ENCODE results near the gene CYP17A1. TPM values are rescaled to one million over a fixed set of nuclear protein-coding genes. Genes with fewer than 3 reads are reported as not detected.
A peak's percentile ranks its signal among the peaks of the same experiment; 100 is the strongest.
"Not testable (repeated sequence)": the region's sequence is repeated elsewhere in the genome, so short reads cannot be mapped to it uniquely, and the experiment has no call there.

CYP17A1 gene
- total and polyA plus RNA-seq, 12 donors = 0.14 to 0.16 (median 0.15) TPM; not detected in 9

- Histone ChIP-seq H3K36me3 (peaks cover 0 to 57% (median 8%) of the 10 kb centered on the region in 9 donors), H3K4me1 (peaks cover 0 to 19% (median 9%) of the 10 kb centered on the region in 9 donors), H3K27me3 (peaks cover 0 to 19% (median 0%) of the 10 kb centered on the region in 7 donors), H3K4me3 (no peak overlapping the region), H3K9me3 (no peaks in the 10 kb centered on the region), H3K27ac (no peak overlapping the region)
- no peak for DNase-seq
- WGBS, 2 donors = 97 to 98% methylated on average over 3 of the region's 3 CpGs
- intact Hi-C loops (cut with DNase I) = no loop called here
- ATAC-seq = no peak
- no peak for TF ChIP-seq CTCF (IDR thresholded peaks at IDR 0.05)
Measured at GRCh38 chr10:102865620-102866019, 28.4 kb upstream of the CYP17A1 start.

GRCh38 chr10:102863660-102864059 is 26.4 kb upstream of the CYP17A1 start:
- whole genome bisulfite sequencing, 2 donors = 23 to 44% methylated on average over 2 of the region's 2 CpGs

GRCh38 chr10:102859911-102860310 is 22.7 kb upstream of the CYP17A1 start:
- Histone ChIP-seq H3K4me1 (peaks cover 0 to 36% (median 24%) of the 10 kb centered on the region in 9 donors), H3K4me3 (no peak overlapping the region), H3K27me3 (no peaks in the 10 kb centered on the region), H3K36me3 (peaks cover 0 to 59% (median 9%) of the 10 kb centered on the region in 9 donors), H3K27ac (peak overlapping the region in 5 of 10 donors; percentile 28 to 39 (median 36)), H3K9me3 (no peaks in the 10 kb centered on the region)
- ATAC-seq (peak in 3 of 8 donors; percentile 42 to 77 (median 55)), DNase-seq (no peak)
- intact Hi-C loops (cut with DNase I) = no loop called here
- 49 to 53% methylated on average over 2 of the region's 2 CpGs for WGBS, 2 donors
- TF ChIP-seq CTCF (IDR thresholded peaks at IDR 0.05) = no peak

More at GRCh38 chr10:102863660-102864059, 26.4 kb upstream of the CYP17A1 start:
- Histone ChIP-seq H3K4me3 (no peak overlapping the region), H3K36me3 (peaks cover 0 to 73% (median 9%) of the 10 kb centered on the region in 9 donors), H3K27ac (peak overlapping the region in 2 of 10 donors; percentile 9 to 18), H3K4me1 (peaks cover 0 to 13% (median 7%) of the 10 kb centered on the region in 9 donors), H3K9me3 (no peaks in the 10 kb centered on the region), H3K27me3 (no peaks in the 10 kb centered on the region)
- ATAC-seq (no peak), DNase-seq (no peak)
- intact Hi-C loops (cut with DNase I) = no loop called here
- TF ChIP-seq CTCF (IDR thresholded peaks at IDR 0.05) = no peak

- TF ChIP-seq CTCF (IDR thresholded peaks at IDR 0.05) = no peak
- Histone ChIP-seq H3K4me3 (no peak overlapping the region), H3K36me3 (peaks cover 0 to 29% (median 9%) of the 10 kb centered on the region in 9 donors), H3K27ac (no peak overlapping the region), H3K9me3 (no peaks in the 10 kb centered on the region), H3K4me1 (peaks cover 0 to 43% (median 34%) of the 10 kb centered on the region in 9 donors), H3K27me3 (no peaks in the 10 kb centered on the region)
- DNase-seq (no peak), ATAC-seq (no peak)
- intact Hi-C loops (cut with DNase I) = no loop called here
- 71 to 82% methylated on average over 3 of the region's 3 CpGs for WGBS, 2 donors
Measured at GRCh38 chr10:102856758-102857424, 19.7 kb upstream of the CYP17A1 start.

- peak overlapping the region in 3 of 10 donors; percentile 20 to 38 (median 31) for H3K27ac ChIP-seq
- not testable (repeated sequence) for ATAC-seq
Measured at GRCh38 chr10:102855731-102856436, 18.7 kb upstream of the CYP17A1 start.

GRCh38 chr10:102853237-102853636 is 16.0 kb upstream of the CYP17A1 start:
- ATAC-seq; H3K27me3 ChIP-seq; DNase-seq; H3K9me3 ChIP-seq; H3K27ac ChIP-seq; H3K36me3 ChIP-seq; intact Hi-C loops (cut with DNase I): not testable (repeated sequence)
- WGBS, 2 donors = 97% methylated on average over 7 of the region's 7 CpGs
- peak overlapping the region in 2 of 10 donors; percentile 79 to 86 for H3K4me3 ChIP-seq
- peaks cover 0 to 30% (median 23%) of the 10 kb centered on the region in 9 donors for H3K4me1 ChIP-seq

More at GRCh38 chr10:102855731-102856436, 18.7 kb upstream of the CYP17A1 start:
- peaks cover 0 to 43% (median 34%) of the 10 kb centered on the region in 9 donors for H3K4me1 ChIP-seq
- 69 to 77% methylated on average over 10 to 11 of the region's 11 CpGs for WGBS, 2 donors
- H3K4me3 ChIP-seq; intact Hi-C loops (cut with DNase I); H3K9me3 ChIP-seq; DNase-seq; H3K27me3 ChIP-seq: not testable (repeated sequence)
- H3K36me3 ChIP-seq = peaks cover 0 to 19% (median 7%) of the 10 kb centered on the region in 9 donors
